Activated naive CD4-positive, alpha-beta T cell treated with anti-CD3 and anti-CD28 coated beads, Interleukin-2, amount 10 ng/mL, durations not matched to agents 7 days and 5 days (primary cell): ENCODE measurements around the gene PRKAG2.
"Not testable (repeated sequence)": the region's sequence is repeated elsewhere in the genome, so short reads cannot be mapped to it uniquely, and the experiment has no call there.

ENCODE experiments used
- CTCF ChIA-PET: fragments of 350-600 bp; sonication (Branson Sonifier 250); formaldehyde crosslinking; loops from one replicate; lab custom pipeline; 2021; ENCODE audit warnings: antibody characterized with exemption; lab: Charles Lee
- DNase-seq: peaks from one replicate; pipeline ENCODE4 v3.0.0-alpha.2; 2020
- H3K27ac Mint-ChIP-seq: one replicate; pipeline ENCODE4 v1.8.0; 2021; ENCODE audit warnings: mild to moderate bottlenecking, moderate library complexity, mixed read lengths
- H3K27me3 Mint-ChIP-seq: one replicate; pipeline ENCODE4 v1.8.0; 2021; ENCODE audit warnings: mild to moderate bottlenecking, mixed read lengths
- H3K36me3 Mint-ChIP-seq: one replicate; pipeline ENCODE4 v1.8.0; 2021; ENCODE audit warnings: mixed read lengths
- H3K4me1 Mint-ChIP-seq: one replicate; pipeline ENCODE4 v1.8.0; 2021; ENCODE audit warnings: mixed read lengths
- H3K4me3 Mint-ChIP-seq: one replicate; pipeline ENCODE4 v1.8.0; 2021; ENCODE audit warnings: mild to moderate bottlenecking, moderate library complexity, mixed read lengths
- H3K9me3 Mint-ChIP-seq: one replicate; pipeline ENCODE4 v1.8.0; 2021; ENCODE audit warnings: mixed read lengths

PRKAG2 gene

GRCh38 chr7:151804756-151805155, 72.2 kb downstream of the PRKAG2 start:
- Mint-ChIP-seq H3K4me1 (no peaks in the 10 kb centered on the region), H3K36me3 (no peaks in the 10 kb centered on the region), H3K27me3 (no peaks in the 10 kb centered on the region), H3K9me3 (no peaks in the 10 kb centered on the region), H3K4me3 (no peak overlapping the region), H3K27ac (no peak overlapping the region)
- CTCF ChIA-PET, result no interaction called here
- DNase-seq, result no peak

GRCh38 chr7:151803841-151804240, 73.1 kb downstream of the PRKAG2 start:
- no peaks in the 10 kb centered on the region for H3K36me3 Mint-ChIP-seq
- no peaks in the 10 kb centered on the region for H3K4me1 Mint-ChIP-seq
- H3K9me3 Mint-ChIP-seq, result no peaks in the 10 kb centered on the region
- DNase-seq, result no peak
- no peak overlapping the region for H3K27ac Mint-ChIP-seq
- no peaks in the 10 kb centered on the region for H3K27me3 Mint-ChIP-seq
- no peak overlapping the region for H3K4me3 Mint-ChIP-seq
- CTCF ChIA-PET, result no interaction called here

DNA sequence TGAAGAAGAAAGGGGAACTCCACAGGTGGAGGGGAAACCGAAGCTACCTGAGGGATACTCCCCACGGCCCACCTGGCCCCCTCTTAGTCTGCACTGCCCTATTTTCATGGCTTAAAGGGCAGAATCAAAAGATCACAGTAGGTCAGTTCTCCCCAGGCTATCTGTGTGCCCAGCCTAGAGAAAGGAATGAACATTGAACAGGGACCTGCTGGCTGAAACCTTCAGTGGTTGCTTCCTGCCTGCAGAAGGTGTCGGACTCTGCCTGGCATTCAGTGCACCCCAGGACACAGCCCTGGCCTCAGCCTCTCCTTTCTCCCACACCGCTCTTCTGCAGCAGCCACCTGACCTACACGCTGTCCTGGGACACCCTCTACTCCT, 74.5 kb downstream of the PRKAG2 start:
- H3K36me3 Mint-ChIP-seq, result no peaks in the 10 kb centered on the region
- no peak overlapping the region for H3K27ac Mint-ChIP-seq
- no peak overlapping the region for H3K4me3 Mint-ChIP-seq
- no peak for DNase-seq
- no peaks in the 10 kb centered on the region for H3K27me3 Mint-ChIP-seq
- CTCF ChIA-PET, result no interaction called here
- no peaks in the 10 kb centered on the region for H3K9me3 Mint-ChIP-seq
- H3K4me1 Mint-ChIP-seq, result no peaks in the 10 kb centered on the region

DNA sequence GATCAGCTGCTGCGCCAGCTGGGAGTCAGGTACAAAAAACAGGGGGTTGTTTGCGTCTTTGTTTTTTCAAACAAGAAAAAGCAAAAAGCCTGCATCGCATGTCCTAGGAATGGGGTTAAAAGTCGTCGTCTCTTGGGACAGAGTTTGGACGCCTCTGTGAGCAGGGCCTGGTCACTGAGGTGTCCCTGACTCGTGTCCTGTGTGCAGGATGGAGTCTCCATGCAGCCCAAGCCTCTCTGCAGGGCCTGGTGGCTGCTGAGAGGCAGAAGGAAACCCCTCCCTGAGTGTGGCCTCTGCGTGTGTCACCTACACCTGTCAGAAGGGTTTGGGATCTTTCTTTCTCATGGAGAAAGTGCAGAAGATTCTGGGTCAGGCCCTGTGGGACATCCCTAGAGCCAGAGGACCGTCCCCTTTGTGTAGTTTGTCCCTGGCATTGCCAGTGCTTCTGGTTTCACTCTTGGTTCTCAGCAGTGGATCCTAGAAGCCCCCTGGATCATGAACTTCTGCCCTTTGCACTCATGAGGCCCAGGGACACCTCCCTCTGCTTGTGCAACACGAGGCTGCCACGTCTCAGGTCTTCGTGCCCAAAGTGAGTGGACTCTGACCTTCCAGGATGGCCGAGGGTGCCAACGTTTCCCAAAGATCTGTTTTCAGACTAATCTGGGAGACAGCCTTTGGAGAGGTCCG, 75.0 kb downstream of the PRKAG2 start:
- no peak for DNase-seq
- H3K27ac Mint-ChIP-seq, result no peak overlapping the region
- no peaks in the 10 kb centered on the region for H3K27me3 Mint-ChIP-seq
- no peaks in the 10 kb centered on the region for H3K4me1 Mint-ChIP-seq
- H3K36me3 Mint-ChIP-seq, result no peaks in the 10 kb centered on the region
- no peaks in the 10 kb centered on the region for H3K9me3 Mint-ChIP-seq
- H3K4me3 Mint-ChIP-seq, result no peak overlapping the region
- CTCF ChIA-PET, result interaction anchor here (0.6 kb wide), 1 partner anchor 162 kb away, joined by 3 read pairs; no protein-coding TSS in a partner anchor

- no peak overlapping the region for H3K27ac Mint-ChIP-seq
- no peak overlapping the region for H3K4me3 Mint-ChIP-seq
- no peaks in the 10 kb centered on the region for H3K27me3 Mint-ChIP-seq
- CTCF ChIA-PET, result interaction anchor here (0.6 kb wide), 1 partner anchor 163 kb away, joined by 3 read pairs; no protein-coding TSS in a partner anchor
- H3K9me3 Mint-ChIP-seq, result no peaks in the 10 kb centered on the region
- no peaks in the 10 kb centered on the region for H3K4me1 Mint-ChIP-seq
- no peaks in the 10 kb centered on the region for H3K36me3 Mint-ChIP-seq
- no peak for DNase-seq
Observed at GRCh38 chr7:151801291-151801690, 75.6 kb downstream of the PRKAG2 start.

DNA sequence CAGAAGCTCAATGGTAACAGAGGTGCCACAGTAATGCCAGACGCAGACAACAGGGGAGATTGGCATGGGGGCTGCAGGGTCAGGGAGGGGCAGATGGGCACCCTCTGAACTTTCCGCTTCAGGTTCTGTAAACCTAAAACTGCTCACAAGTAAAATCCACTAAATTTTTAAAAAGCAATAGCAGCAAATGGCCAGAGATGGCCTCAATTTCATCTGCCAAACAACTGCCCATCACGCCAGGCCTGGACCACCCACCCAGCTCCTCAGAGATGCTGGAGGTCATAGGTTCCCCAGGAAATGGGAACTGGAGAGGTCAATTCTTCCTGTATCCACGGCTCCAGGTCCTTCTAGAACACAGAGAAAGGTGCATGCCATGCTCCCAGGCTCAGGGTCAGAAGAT, 76.1 kb downstream of the PRKAG2 start:
- CTCF ChIA-PET, result interaction anchor here (1.0 kb wide), 1 partner anchor 19 kb away, joined by 3 read pairs; no protein-coding TSS in a partner anchor
- no peak overlapping the region for H3K27ac Mint-ChIP-seq
- no peaks in the 10 kb centered on the region for H3K9me3 Mint-ChIP-seq
- no peak overlapping the region for H3K4me3 Mint-ChIP-seq
- no peaks in the 10 kb centered on the region for H3K36me3 Mint-ChIP-seq
- no peaks in the 10 kb centered on the region for H3K27me3 Mint-ChIP-seq
- no peaks in the 10 kb centered on the region for H3K4me1 Mint-ChIP-seq
- no peak for DNase-seq

- no peaks in the 10 kb centered on the region for H3K4me1 Mint-ChIP-seq
- no peaks in the 10 kb centered on the region for H3K36me3 Mint-ChIP-seq
- no peak overlapping the region for H3K4me3 Mint-ChIP-seq
- no peaks in the 10 kb centered on the region for H3K27me3 Mint-ChIP-seq
- CTCF ChIA-PET, result interaction anchor here (1.0 kb wide), 1 partner anchor 18 kb away, joined by 3 read pairs; no protein-coding TSS in a partner anchor
- H3K27ac Mint-ChIP-seq, result no peak overlapping the region
- no peaks in the 10 kb centered on the region for H3K9me3 Mint-ChIP-seq
- no peak for DNase-seq
Observed at GRCh38 chr7:151800391-151800790, 76.5 kb downstream of the PRKAG2 start.

GRCh38 chr7:151799506-151799905, 77.4 kb downstream of the PRKAG2 start:
- Mint-ChIP-seq H3K9me3 (no peaks in the 10 kb centered on the region), H3K4me3 (no peak overlapping the region), H3K36me3 (no peaks in the 10 kb centered on the region), H3K27me3 (no peaks in the 10 kb centered on the region), H3K4me1 (no peaks in the 10 kb centered on the region), H3K27ac (no peak overlapping the region)
- no peak for DNase-seq
- CTCF ChIA-PET, result no interaction called here

- Mint-ChIP-seq H3K27me3 (no peaks in the 10 kb centered on the region), H3K27ac (no peak overlapping the region), H3K4me1 (no peaks in the 10 kb centered on the region), H3K36me3 (no peaks in the 10 kb centered on the region), H3K4me3 (no peak overlapping the region), H3K9me3 (no peaks in the 10 kb centered on the region)
- DNase-seq, result no peak
- CTCF ChIA-PET, result no interaction called here
Observed at GRCh38 chr7:151798851-151799448, 78.0 kb downstream of the PRKAG2 start.

DNA sequence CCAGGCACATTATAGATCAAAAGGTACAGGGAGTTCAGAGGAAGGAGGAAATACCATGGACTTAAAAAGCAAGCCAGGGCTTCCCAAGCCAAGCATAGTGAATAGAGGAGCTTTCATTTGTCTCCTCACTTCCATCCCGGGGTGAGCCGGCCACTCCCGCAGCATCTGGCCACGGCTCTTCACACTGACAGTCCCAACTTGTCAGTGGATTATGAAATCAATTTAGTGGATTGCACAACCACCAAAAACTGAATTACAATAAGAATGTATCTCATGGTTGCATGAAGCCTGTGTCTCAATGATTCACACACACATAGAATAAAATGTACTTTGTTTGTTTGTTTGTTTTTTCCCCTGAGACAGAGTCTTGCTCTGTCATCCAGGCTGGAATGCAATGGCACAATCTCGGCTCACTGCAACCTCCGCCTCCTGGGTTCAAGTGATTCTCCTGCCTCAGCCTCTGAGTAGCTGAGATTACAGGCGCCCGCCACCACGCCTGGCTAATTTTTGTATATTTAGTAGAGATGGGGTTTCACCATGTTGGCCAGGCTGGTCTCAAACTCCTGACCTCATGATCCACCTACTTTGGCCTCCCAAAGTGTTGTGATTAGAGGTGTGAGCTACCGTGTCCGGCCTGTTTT, 79.1 kb downstream of the PRKAG2 start:
- H3K27me3 Mint-ChIP-seq, CTCF ChIA-PET, H3K27ac Mint-ChIP-seq, H3K4me3 Mint-ChIP-seq, H3K36me3 Mint-ChIP-seq, H3K4me1 Mint-ChIP-seq, DNase-seq, H3K9me3 Mint-ChIP-seq: not testable (repeated sequence)

DNA sequence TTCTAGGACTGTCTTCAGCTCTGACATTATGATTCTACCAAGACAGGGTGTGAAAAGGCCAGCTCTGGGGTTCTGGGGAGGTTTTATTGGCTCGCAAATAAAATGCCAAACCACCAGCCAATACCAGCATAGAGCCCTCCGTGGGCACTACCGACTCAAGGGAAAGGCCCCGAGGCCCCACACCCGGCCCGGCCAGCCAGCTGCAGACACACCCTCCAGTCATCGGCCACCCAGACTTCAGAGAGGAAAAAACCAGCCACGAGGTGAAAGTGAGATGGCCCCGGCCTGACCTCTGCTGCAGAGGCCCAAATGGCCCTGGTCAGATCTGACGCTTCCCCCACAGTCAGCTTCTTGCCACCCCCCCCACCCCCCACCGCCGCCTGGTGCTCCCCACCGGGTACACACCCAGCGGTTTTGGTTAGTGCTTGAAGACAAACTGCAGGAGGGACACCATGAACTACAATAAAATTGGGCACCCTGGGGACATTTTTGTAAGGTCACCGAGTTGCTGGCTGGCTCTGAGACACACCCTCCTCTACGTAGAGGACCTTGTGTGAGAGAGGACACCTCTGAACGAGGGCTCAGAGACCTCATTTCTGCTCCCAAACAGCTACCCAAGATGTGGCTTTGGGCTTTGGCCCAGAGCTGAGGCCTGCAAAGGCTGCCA, 79.9 kb downstream of the PRKAG2 start:
- Mint-ChIP-seq H3K4me1 (no peaks in the 10 kb centered on the region), H3K4me3 (no peak overlapping the region), H3K9me3 (no peaks in the 10 kb centered on the region), H3K27ac (no peak overlapping the region), H3K27me3 (no peaks in the 10 kb centered on the region), H3K36me3 (no peaks in the 10 kb centered on the region)
- CTCF ChIA-PET, result interaction anchor here (1.9 kb wide), 1 partner anchor 14 kb away, joined by 7 read pairs; no protein-coding TSS in a partner anchor
- DNase-seq, result no peak

GRCh38 chr7:151796091-151796870, 80.6 kb downstream of the PRKAG2 start:
- no peak overlapping the region for H3K4me3 Mint-ChIP-seq
- DNase-seq, result no peak
- CTCF ChIA-PET, result interaction anchor here (1.0 to 1.9 kb wide), 2 partner anchors 13 to 176 kb away, joined by 3 to 7 read pairs; no protein-coding TSS in a partner anchor
- no peaks in the 10 kb centered on the region for H3K9me3 Mint-ChIP-seq
- no peaks in the 10 kb centered on the region for H3K36me3 Mint-ChIP-seq
- H3K27ac Mint-ChIP-seq, result no peak overlapping the region
- H3K27me3 Mint-ChIP-seq, result no peaks in the 10 kb centered on the region
- H3K4me1 Mint-ChIP-seq, result no peaks in the 10 kb centered on the region

DNA sequence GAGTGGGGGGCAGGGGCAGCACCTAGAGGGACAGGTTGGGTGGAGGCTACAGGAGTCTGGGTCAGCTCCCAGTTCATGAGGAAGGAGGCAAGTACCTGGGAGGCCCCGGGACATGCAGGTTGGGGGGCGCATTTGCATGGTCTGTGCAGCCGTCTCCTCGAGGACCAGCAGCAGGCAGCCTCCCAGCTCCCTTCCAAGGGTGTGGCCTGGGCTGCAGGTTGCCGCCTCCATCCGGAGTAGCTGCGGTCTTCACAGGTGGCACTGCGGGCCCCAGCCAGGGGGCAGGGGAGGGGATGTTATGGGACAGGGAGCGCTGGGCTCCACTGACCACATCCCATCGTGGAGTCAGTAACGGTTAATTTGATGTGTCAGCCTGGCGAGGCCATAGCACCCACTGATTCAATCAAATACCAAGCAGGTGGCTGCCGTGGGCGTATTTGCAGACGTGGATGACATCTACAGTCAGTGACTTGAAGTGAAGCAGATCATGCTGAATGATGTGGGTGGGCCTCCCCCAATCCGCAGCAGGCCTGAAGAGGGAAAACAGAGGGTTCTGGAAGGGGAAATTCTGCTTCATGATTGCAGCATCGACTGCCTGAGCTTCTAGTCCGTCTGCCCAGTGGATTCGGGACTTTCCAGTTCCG, 81.6 kb downstream of the PRKAG2 start:
- H3K9me3 Mint-ChIP-seq, result no peaks in the 10 kb centered on the region
- no peaks in the 10 kb centered on the region for H3K27me3 Mint-ChIP-seq
- H3K27ac Mint-ChIP-seq, result no peak overlapping the region
- H3K4me1 Mint-ChIP-seq, result no peaks in the 10 kb centered on the region
- H3K4me3 Mint-ChIP-seq, result no peak overlapping the region
- no peaks in the 10 kb centered on the region for H3K36me3 Mint-ChIP-seq
- DNase-seq, result no peak
- CTCF ChIA-PET, result interaction anchor here (1.2 to 1.9 kb wide), 2 partner anchors 12 kb away, joined by 3 to 7 read pairs; no protein-coding TSS in a partner anchor
